HepG2 (cell line): Measurements from ENCODE around the gene RHBDD3. TPM values are rescaled to one million over a fixed set of nuclear protein-coding genes. Genes with fewer than 3 reads are reported as not detected.

Source experiments
- ATAD3A ChIP-seq: sonication (generic); formaldehyde crosslinking; IDR thresholded peaks from 2 replicates; pipeline ENCODE4 v1.4.0; 2020; ENCODE audit warnings: missing genetic modification reagents
- ATF7 ChIP-seq, 2 experiments: fragments of 450-650 bp in 1 of 2; sonication (generic) in 1 of 2; formaldehyde crosslinking in 1 of 2; IDR thresholded peaks; 2 replicates each; pipeline versions ENCODE4 v1.4.0 to v1.6.1; 2016 to 2020; ENCODE audit warnings: antibody characterized with exemption in 1 of 2, mild to moderate bottlenecking in 1 of 2, missing genetic modification reagents in 1 of 2
- ATM ChIP-seq: fragments of 450-650 bp; IDR thresholded peaks from 2 replicates; pipeline ENCODE4 v1.7.1; 2017; ENCODE audit warnings: mild to moderate bottlenecking, borderline replicate concordance
- CTCF ChIP-seq: sonication (generic); formaldehyde crosslinking; IDR thresholded peaks from 2 replicates; pipeline ENCODE4 v1.5.0; 2020; ENCODE audit warnings: mild to moderate bottlenecking, missing genetic modification reagents, moderate library complexity
- FOXA3 ChIP-seq: IDR thresholded peaks from 2 replicates; pipeline ENCODE4 v1.6.1; 2016; ENCODE audit warnings: missing genetic modification reagents, missing compliant biosample characterization
- HOXA5 ChIP-seq: sonication (generic); formaldehyde crosslinking; IDR thresholded peaks from 2 replicates; pipeline ENCODE4 v1.4.0; 2020; ENCODE audit warnings: missing genetic modification reagents
- MBD4 ChIP-seq: IDR thresholded peaks from 2 replicates; pipeline ENCODE4 v1.6.1; 2012; ENCODE audit warnings: low read length, inconsistent platforms, borderline replicate concordance
- POLR2AphosphoS2 ChIP-seq: IDR thresholded peaks from 2 replicates; pipeline ENCODE4 v1.6.1; 2011; ENCODE audit warnings: low read depth, low read length, improper control_type of control experiment
- XRCC5 ChIP-seq: fragments of 200-400 bp; formaldehyde crosslinking; optimal IDR thresholded peaks from 2 replicates; pipeline ENCODE3; 2017; ENCODE audit warnings: mild to moderate bottlenecking, low read length
- ZBTB2 ChIP-seq: sonication (generic); formaldehyde crosslinking; IDR thresholded peaks from 2 replicates; pipeline ENCODE4 v1.8.0; 2022; ENCODE audit warnings: low read depth, missing genetic modification reagents
- ZC3H4 ChIP-seq: sonication (generic); formaldehyde crosslinking; IDR thresholded peaks from 2 replicates; pipeline ENCODE4 v1.4.0; 2020; ENCODE audit warnings: missing genetic modification reagents, borderline replicate concordance
- ZFP1 ChIP-seq: IDR thresholded peaks from 2 replicates; pipeline ENCODE4 v1.6.1; 2016
- ZNF282 ChIP-seq: fragments of 450-650 bp; IDR thresholded peaks from 2 replicates; pipeline ENCODE4 v1.6.1; 2018; ENCODE audit not compliant: partially characterized antibody
- ZNF292 ChIP-seq: sonication (generic); formaldehyde crosslinking; IDR thresholded peaks from 2 replicates; pipeline ENCODE4 v1.8.1; 2022; ENCODE audit warnings: mild to moderate bottlenecking, low read depth, missing genetic modification reagents, borderline replicate concordance
- ZNF44 ChIP-seq: sonication (generic); formaldehyde crosslinking; IDR thresholded peaks from 2 replicates; pipeline ENCODE4 v1.5.1; 2020; ENCODE audit warnings: mild to moderate bottlenecking, missing genetic modification reagents
- ZNF460 ChIP-seq: sonication (generic); formaldehyde crosslinking; IDR thresholded peaks from 2 replicates; pipeline ENCODE4 v1.5.1; 2020; ENCODE audit warnings: missing genetic modification reagents, mild to moderate bottlenecking, borderline replicate concordance
- ZNF713 ChIP-seq: sonication (generic); formaldehyde crosslinking; IDR thresholded peaks from 2 replicates; pipeline ENCODE4 v1.4.0; 2020; ENCODE audit warnings: mild to moderate bottlenecking, missing genetic modification reagents
- ZNF776 ChIP-seq: sonication (generic); formaldehyde crosslinking; IDR thresholded peaks from 2 replicates; pipeline ENCODE4 v1.4.0; 2020; ENCODE audit warnings: mild to moderate bottlenecking, missing genetic modification reagents
- polyA plus RNA-seq, 8 experiments: library from polyadenylated mRNA; depleted of rRNA in 3 of 8; stranded (reverse) in 7 of 8; unstranded in 1 of 8; fragments of >200 nt; fragmentation: Illumina TruSeq in 4 of 8; extraction: Trizol in 4 of 8; gene quantifications; 2 replicates each; pipeline versions ENCODE4 v1.2.1 to v1.2.3, GENCODE V29; 2011 to 2016; ENCODE audit warnings: low read depth in 4 of 8, missing spikeins in 1 of 8, mixed read lengths in 1 of 8; ENCODE audit not compliant: insufficient read depth in 1 of 8
- total RNA-seq, 5 experiments: library from RNA; depleted of rRNA; stranded (reverse); fragments of >200 nt; fragmentation: Illumina TruSeq; extraction: Trizol; gene quantifications; 2 replicates each; pipeline ENCODE4 v1.2.3, GENCODE V29; 2016; ENCODE audit warnings: low read depth in 1 of 5
- TF ChIP-seq, protein P1 (sequence below): sonication (generic); formaldehyde crosslinking; IDR thresholded peaks from 2 replicates; pipeline ENCODE4 v1.4.0; 2020; ENCODE audit warnings: missing genetic modification reagents, mild to moderate bottlenecking, borderline replicate concordance
- TF ChIP-seq, protein P2 (sequence below): sonication (generic); formaldehyde crosslinking; IDR thresholded peaks from 2 replicates; pipeline ENCODE4 v1.4.0; 2020; ENCODE audit warnings: mild to moderate bottlenecking, missing genetic modification reagents, borderline replicate concordance

Gene RHBDD3
- total and polyA plus RNA-seq, 2 of the 13 experiments (the other 11 are each of a cell fraction or from before 2014, with no cell fraction given) = 12.1 to 26.7 TPM

GRCh38 chr22:29270475-29271271 is 2.9 kb upstream of the RHBDD3 start (continued):
- TF ChIP-seq, protein P1, sequence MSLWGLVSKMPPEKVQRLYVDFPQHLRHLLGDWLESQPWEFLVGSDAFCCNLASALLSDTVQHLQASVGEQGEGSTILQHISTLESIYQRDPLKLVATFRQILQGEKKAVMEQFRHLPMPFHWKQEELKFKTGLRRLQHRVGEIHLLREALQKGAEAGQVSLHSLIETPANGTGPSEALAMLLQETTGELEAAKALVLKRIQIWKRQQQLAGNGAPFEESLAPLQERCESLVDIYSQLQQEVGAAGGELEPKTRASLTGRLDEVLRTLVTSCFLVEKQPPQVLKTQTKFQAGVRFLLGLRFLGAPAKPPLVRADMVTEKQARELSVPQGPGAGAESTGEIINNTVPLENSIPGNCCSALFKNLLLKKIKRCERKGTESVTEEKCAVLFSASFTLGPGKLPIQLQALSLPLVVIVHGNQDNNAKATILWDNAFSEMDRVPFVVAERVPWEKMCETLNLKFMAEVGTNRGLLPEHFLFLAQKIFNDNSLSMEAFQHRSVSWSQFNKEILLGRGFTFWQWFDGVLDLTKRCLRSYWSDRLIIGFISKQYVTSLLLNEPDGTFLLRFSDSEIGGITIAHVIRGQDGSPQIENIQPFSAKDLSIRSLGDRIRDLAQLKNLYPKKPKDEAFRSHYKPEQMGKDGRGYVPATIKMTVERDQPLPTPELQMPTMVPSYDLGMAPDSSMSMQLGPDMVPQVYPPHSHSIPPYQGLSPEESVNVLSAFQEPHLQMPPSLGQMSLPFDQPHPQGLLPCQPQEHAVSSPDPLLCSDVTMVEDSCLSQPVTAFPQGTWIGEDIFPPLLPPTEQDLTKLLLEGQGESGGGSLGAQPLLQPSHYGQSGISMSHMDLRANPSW (CRISPR knock-in tag) = no peak
- no peak for TF ChIP-seq ZNF44 (CRISPR knock-in tag)
- TF ChIP-seq ZFP1 (CRISPR knock-in tag) = no peak
- 0 out of 2 replicates have a peak, but pooled peaks have one; percentile 15 for TF ChIP-seq HOXA5 (CRISPR knock-in tag)
- TF ChIP-seq ZNF282 = no peak
- no peak for TF ChIP-seq ZNF460 (CRISPR knock-in tag)
- no peak for TF ChIP-seq XRCC5
- TF ChIP-seq FOXA3 = peak; percentile 21; the same call in 1 of the 2 replicates
- TF ChIP-seq ZNF292 (CRISPR knock-in tag) = no peak
- no peak for TF ChIP-seq CTCF
- TF ChIP-seq, protein P2, sequence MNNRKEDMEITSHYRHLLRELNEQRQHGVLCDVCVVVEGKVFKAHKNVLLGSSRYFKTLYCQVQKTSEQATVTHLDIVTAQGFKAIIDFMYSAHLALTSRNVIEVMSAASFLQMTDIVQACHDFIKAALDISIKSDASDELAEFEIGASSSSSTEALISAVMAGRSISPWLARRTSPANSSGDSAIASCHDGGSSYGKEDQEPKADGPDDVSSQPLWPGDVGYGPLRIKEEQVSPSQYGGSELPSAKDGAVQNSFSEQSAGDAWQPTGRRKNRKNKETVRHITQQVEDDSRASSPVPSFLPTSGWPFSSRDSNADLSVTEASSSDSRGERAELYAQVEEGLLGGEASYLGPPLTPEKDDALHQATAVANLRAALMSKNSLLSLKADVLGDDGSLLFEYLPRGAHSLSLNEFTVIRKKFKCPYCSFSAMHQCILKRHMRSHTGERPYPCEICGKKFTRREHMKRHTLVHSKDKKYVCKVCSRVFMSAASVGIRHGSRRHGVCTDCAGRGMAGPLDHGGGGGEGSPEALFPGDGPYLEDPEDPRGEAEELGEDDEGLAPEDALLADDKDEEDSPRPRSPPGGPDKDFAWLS = no peak
- TF ChIP-seq MBD4 = no peak
- no peak for TF ChIP-seq ZNF713
- TF ChIP-seq ZNF776 = no peak
- TF ChIP-seq POLR2AphosphoS2 = no peak; the same call in 1 of the 2 replicates
- TF ChIP-seq ATF7 (IDR thresholded peaks at IDR 0.05) = no peak
- no peak for TF ChIP-seq ATF7 (CRISPR knock-in tag; IDR thresholded peaks at IDR 0.05)
- no peak for TF ChIP-seq ZC3H4 (CRISPR knock-in tag)
- TF ChIP-seq ZBTB2 (CRISPR knock-in tag) = no peak
- TF ChIP-seq ATM = no peak
- TF ChIP-seq ATAD3A (CRISPR knock-in tag) = no peak
